HepG2 (cell line): Measurements from ENCODE around the gene PXDC1. TPM values are rescaled to one million over a fixed set of nuclear protein-coding genes. Genes with fewer than 3 reads are reported as not detected.

Source experiments
- ATAC-seq: fragments of 200-7000 bp; cut with Tn5 transposase; 3 replicates; pipeline ENCODE4 v1.9.1; 2020; ENCODE audit warnings: mild to moderate bottlenecking, moderate library complexity
- Bru-seq: library from RNA; stranded (reverse); fragments of 400-500 nt; gene quantifications from one replicate; lab custom pipeline; 2021; lab: Mats Ljungman, UMichigan
- BruChase-seq, 2 experiments: library from RNA; stranded (reverse); fragments of 400-500 nt; gene quantifications; one replicate each; lab custom pipeline; 2021; lab: Mats Ljungman, UMichigan
- BruUV-seq: library from RNA; stranded (reverse); fragments of 400-500 nt; replicated peaks from 2 replicates; lab custom pipeline; 2021; lab: Mats Ljungman, UMichigan
- CTCF ChIA-PET: fragments of 300-600 bp; formaldehyde crosslinking; extraction: SDS; loops from one replicate; lab custom pipeline; 2021; ENCODE audit warnings: low total read pairs, inconsistent platforms, low intra/inter-chr PET ratio; lab: Yijun Ruan, JAX
- POLR2A ChIA-PET: fragments of 350-600 bp; sonication (Branson Sonifier 250); formaldehyde crosslinking; loops from one replicate; lab custom pipeline; 2020; ENCODE audit warnings: antibody characterized with exemption, inconsistent platforms; lab: Yijun Ruan, JAX
- DNase-seq: peaks from one replicate; pipeline ENCODE4 v3.0.0-alpha.2; 2015; ENCODE audit warnings: low spot score
- FAIRE-seq: peaks from 3 replicates; lab custom pipeline; 2011; peaks lifted over from hg19 to GRCh38; lab: Jason Lieb, UNC
- H2AFZ ChIP-seq: one replicate; pipeline ENCODE4 v1.6.1; 2011; ENCODE audit warnings: low read length, inconsistent platforms
- H3K27ac ChIP-seq: fragments of 300-600 bp; 3 replicates; pipeline ENCODE4 v1.8.0; 2011; ENCODE audit warnings: mixed run types, mild to moderate bottlenecking, mixed read lengths, low read length, inconsistent platforms; ENCODE audit not compliant: insufficient read depth; ENCODE audit errors: extremely low read length
- H3K27me3 ChIP-seq, 2 experiments: fragments of 200-600 bp in 1 of 2; 2 replicates in 1 of 2; 3 replicates in 1 of 2; pipeline versions ENCODE4 v1.6.0 to v1.8.0; 2011; ENCODE audit warnings: low read length in 2 of 2, mild to moderate bottlenecking in 2 of 2, moderate library complexity in 2 of 2, inconsistent platforms in 1 of 2; ENCODE audit not compliant: insufficient read depth in 2 of 2, control insufficient read depth in 1 of 2
- H3K36me3 ChIP-seq, 2 experiments: fragments of 200-600 bp in 1 of 2; replicated peaks in 1 of 2; 2 replicates in 1 of 2; 3 replicates in 1 of 2; pipeline versions ENCODE4 v1.5.1 to v1.8.0; 2011; ENCODE audit warnings: low read length in 2 of 2, inconsistent platforms in 1 of 2; ENCODE audit not compliant: insufficient read depth in 2 of 2, control insufficient read depth in 1 of 2
- H3K4me1 ChIP-seq: 2 replicates; pipeline ENCODE4 v1.5.1; 2012; ENCODE audit warnings: low read length, inconsistent platforms; ENCODE audit not compliant: insufficient read depth
- H3K4me2 ChIP-seq: 2 replicates; pipeline ENCODE4 v1.6.0; 2011; ENCODE audit warnings: low read depth, low read length, inconsistent platforms
- H3K4me3 ChIP-seq, 3 experiments: fragments of 200-600 bp in 1 of 3; sonication (generic), shearing (Covaris generic) in 1 of 3; replicated peaks in 1 of 3; 2 replicates each; pipeline ENCODE4 v1.5.1; 2011 to 2016; ENCODE audit warnings: low read length in 3 of 3, inconsistent platforms in 2 of 3, low read depth in 2 of 3, mild to moderate bottlenecking in 2 of 3, control low read depth in 1 of 3, mixed read lengths in 1 of 3; ENCODE audit not compliant: insufficient read depth in 1 of 3
- H3K79me2 ChIP-seq: one replicate; pipeline ENCODE4 v1.6.1; 2011; ENCODE audit warnings: low read length, inconsistent platforms; ENCODE audit not compliant: insufficient read depth
- H3K9ac ChIP-seq: 2 replicates; pipeline ENCODE4 v1.6.0; 2011; ENCODE audit warnings: mild to moderate bottlenecking, low read depth, low read length, inconsistent platforms; ENCODE audit not compliant: insufficient read depth
- H3K9me3 ChIP-seq: 2 replicates; pipeline ENCODE4 v1.5.1; 2012; ENCODE audit warnings: mild to moderate bottlenecking, low read length
- H4K20me1 ChIP-seq: 2 replicates; pipeline ENCODE4 v1.6.0; 2011; ENCODE audit warnings: inconsistent platforms, mild to moderate bottlenecking, low read length, moderate library complexity; ENCODE audit not compliant: insufficient read depth
- GATA4 ChIP-seq: sonication (generic); IDR thresholded peaks from 2 replicates; pipeline ENCODE4 v1.6.1; 2016; ENCODE audit warnings: antibody characterized with exemption, low read depth, borderline replicate concordance
- HBP1 ChIP-seq: IDR thresholded peaks from 2 replicates; pipeline ENCODE4 v1.6.1; 2016; ENCODE audit warnings: low read depth, control low read depth
- MYC ChIP-seq: sonication (generic); formaldehyde crosslinking; IDR thresholded peaks from 2 replicates; pipeline ENCODE4 v1.9.0; 2021; ENCODE audit warnings: missing genetic modification reagents, borderline replicate concordance
- NCOA1 ChIP-seq: sonication (generic); formaldehyde crosslinking; IDR thresholded peaks from 2 replicates; pipeline ENCODE4 v1.9.0; 2021; ENCODE audit warnings: missing genetic modification reagents
- ONECUT2 ChIP-seq: sonication (generic); formaldehyde crosslinking; IDR thresholded peaks from 2 replicates; pipeline ENCODE4 v1.4.0; 2020; ENCODE audit warnings: missing genetic modification reagents
- SIX1 ChIP-seq: sonication (generic); formaldehyde crosslinking; IDR thresholded peaks from 2 replicates; pipeline ENCODE4 v1.4.0; 2020; ENCODE audit warnings: missing genetic modification reagents, borderline replicate concordance
- SMAD9 ChIP-seq: sonication (generic); formaldehyde crosslinking; IDR thresholded peaks from 2 replicates; pipeline ENCODE4 v1.5.1; 2020; ENCODE audit warnings: mild to moderate bottlenecking, missing genetic modification reagents
- SNAI1 ChIP-seq: sonication (generic); formaldehyde crosslinking; IDR thresholded peaks from 2 replicates; pipeline ENCODE4 v1.5.0; 2020; ENCODE audit warnings: mild to moderate bottlenecking, missing genetic modification reagents, borderline replicate concordance
- SRSF4 ChIP-seq: fragments of 200-400 bp; formaldehyde crosslinking; IDR thresholded peaks from one replicate; pipeline ENCODE4 v1.6.1; 2018; ENCODE audit warnings: mild to moderate bottlenecking, low read depth, low read length, moderate library complexity; ENCODE audit not compliant: poor library complexity, severe bottlenecking
- ZBTB44 ChIP-seq: sonication (generic); formaldehyde crosslinking; IDR thresholded peaks from 2 replicates; pipeline ENCODE4 v1.4.0; 2020; ENCODE audit warnings: missing genetic modification reagents
- ZNF572 ChIP-seq: sonication (generic); formaldehyde crosslinking; IDR thresholded peaks from 2 replicates; pipeline ENCODE4 v1.5.1; 2020; ENCODE audit warnings: mild to moderate bottlenecking, missing genetic modification reagents
- ZNF839 ChIP-seq: sonication (generic); formaldehyde crosslinking; IDR thresholded peaks from 2 replicates; pipeline ENCODE4 v1.4.0; 2020; ENCODE audit warnings: missing genetic modification reagents, mild to moderate bottlenecking, borderline replicate concordance
- WGBS: methylation state at CpG from one replicate; pipeline ENCODE4 v1.1.6; 2017; ENCODE audit warnings: low lambda C conversion rate; 5-methylcytosine and 5-hydroxymethylcytosine counted together
- in situ Hi-C: cut with HindIII; loops from 2 replicates; pipeline ENCODE4 v1.10.0; 2017; ENCODE audit warnings: low pct_unique_long_range_greater_than_20kb; ENCODE audit not compliant: extremely low pct_ligation_motif_present
- intact Hi-C: fragments of 100-400 bp; cut with micrococcal nuclease; formaldehyde crosslinking; loops from one replicate; pipeline ENCODE4 v1.10.0; 2022; ENCODE audit not compliant: unreplicated experiment
- long read RNA-seq, 2 experiments: library from RNA in 1 of 2; library from polyadenylated mRNA in 1 of 2; stranded (forward) in 1 of 2; unstranded in 1 of 2; transcript quantifications; one replicate each; pipeline ENCODE4 v2.0.0, GENCODE V29; 2019 to 2022
- polyA minus RNA-seq, 3 experiments: library from RNA; depleted of rRNA, polyadenylated mRNA; stranded (reverse); fragments of >200 nt; gene quantifications; 2 replicates each; pipeline ENCODE4 v1.2.3, GENCODE V29; 2011; ENCODE audit warnings: low replicate concordance in 1 of 3
- polyA plus RNA-seq, 8 experiments: library from polyadenylated mRNA; depleted of rRNA in 3 of 8; stranded (reverse) in 7 of 8; unstranded in 1 of 8; fragments of >200 nt; fragmentation: Illumina TruSeq in 4 of 8; extraction: Trizol in 4 of 8; gene quantifications; 2 replicates each; pipeline versions ENCODE4 v1.2.1 to v1.2.3, GENCODE V29; 2011 to 2016; ENCODE audit warnings: low read depth in 4 of 8, missing spikeins in 1 of 8, mixed read lengths in 1 of 8; ENCODE audit not compliant: insufficient read depth in 1 of 8
- total RNA-seq, 5 experiments: library from RNA; depleted of rRNA; stranded (reverse); fragments of >200 nt; fragmentation: Illumina TruSeq; extraction: Trizol; gene quantifications; 2 replicates each; pipeline ENCODE4 v1.2.3, GENCODE V29; 2016; ENCODE audit warnings: low read depth in 1 of 5
- TF ChIP-seq, protein P1 (sequence below): sonication (generic); formaldehyde crosslinking; IDR thresholded peaks from 2 replicates; pipeline ENCODE4 v1.4.0; 2020; ENCODE audit warnings: mild to moderate bottlenecking, missing genetic modification reagents

The PXDC1 gene, protein sequence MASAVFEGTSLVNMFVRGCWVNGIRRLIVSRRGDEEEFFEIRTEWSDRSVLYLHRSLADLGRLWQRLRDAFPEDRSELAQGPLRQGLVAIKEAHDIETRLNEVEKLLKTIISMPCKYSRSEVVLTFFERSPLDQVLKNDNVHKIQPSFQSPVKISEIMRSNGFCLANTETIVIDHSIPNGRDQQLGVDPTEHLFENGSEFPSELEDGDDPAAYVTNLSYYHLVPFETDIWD
- 28.6 and 32.4 TPM in 2 replicates for total RNA-seq (2016; rRNA removed; fragmentation: Illumina TruSeq; extraction: Trizol)
- total RNA-seq (2016; cell fraction: cytosol; rRNA removed; fragmentation: Illumina TruSeq; extraction: Trizol; ENCODE audit: low read depth) = 21.2 and 24.5 TPM in 2 replicates
- total RNA-seq (2016; cell fraction: insoluble cytoplasmic fraction; rRNA removed; fragmentation: Illumina TruSeq; extraction: Trizol) = 22.4 and 30.7 TPM in 2 replicates
- 51.6 and 61.1 TPM in 2 replicates for total RNA-seq (2016; cell fraction: membrane; rRNA removed; fragmentation: Illumina TruSeq; extraction: Trizol)
- total RNA-seq (2016; cell fraction: nucleus; rRNA removed; fragmentation: Illumina TruSeq; extraction: Trizol) = 21.9 and 23.1 TPM in 2 replicates
- 34.7 and 36.2 TPM in 2 replicates for polyA plus RNA-seq (2011; rRNA removed)
- 22.9 and 28.7 TPM in 2 replicates for polyA plus RNA-seq (2011; cell fraction: cytosol; rRNA removed)
- polyA plus RNA-seq (2011; cell fraction: nucleus; rRNA removed) = 25.6 and 30.8 TPM in 2 replicates
- polyA plus RNA-seq (2012) = 41.2 and 50.7 TPM in 2 replicates
- polyA plus RNA-seq (2016; cell fraction: cytosol; fragmentation: Illumina TruSeq; extraction: Trizol; ENCODE audit: low read depth) = 23.8 and 29.3 TPM in 2 replicates
- polyA plus RNA-seq (2016; cell fraction: insoluble cytoplasmic fraction; fragmentation: Illumina TruSeq; extraction: Trizol; ENCODE audit: low read depth) = 31.8 and 38.3 TPM in 2 replicates
- 53.7 and 59.4 TPM in 2 replicates for polyA plus RNA-seq (2016; cell fraction: membrane; fragmentation: Illumina TruSeq; extraction: Trizol; ENCODE audit: low read depth)
- polyA plus RNA-seq (2016; cell fraction: nucleus; fragmentation: Illumina TruSeq; extraction: Trizol; ENCODE audit: insufficient read depth, low read depth) = 39.1 and 43.2 TPM in 2 replicates
- 3.0 and 49.7 TPM in 2 replicates for polyA minus RNA-seq (2011; rRNA and poly(A)+ RNA removed; ENCODE audit: low replicate concordance)
- 24.8 and 27.3 TPM in 2 replicates for polyA minus RNA-seq (2011; cell fraction: cytosol; rRNA and poly(A)+ RNA removed)
- polyA minus RNA-seq (2011; cell fraction: nucleus; rRNA and poly(A)+ RNA removed) = 11.2 and 12.4 TPM in 2 replicates
- percentile 90 among the genes with signal in this experiment for Bru-seq, nascent RNA
- percentile 80 among the genes with signal in this experiment for BruChase-seq, experiment 1, labeled RNA remaining after a 6-hour chase
- BruChase-seq, experiment 2, labeled RNA remaining after a 2-hour chase = percentile 82 among the genes with signal in this experiment
- long read RNA-seq, experiment 1, partial matches to known transcripts = 2 of 5 reads
- long read RNA-seq, experiment 1, other reads (novel, unspliced or antisense) = 2 of 5 reads
- long read RNA-seq, experiment 2, transcript PXDC1-202 (5 exons, 2,190 nt) = major isoform, 79 of 112 reads
- long read RNA-seq, experiment 2, partial matches to known transcripts = 24 of 112 reads
- long read RNA-seq, experiment 2, other reads (novel, unspliced or antisense) = 9 of 112 reads

- Histone ChIP-seq H3K4me1 (peaks cover 70% of the 10 kb centered on the region), H3K36me3 (peaks cover 4 to 8% of the 10 kb centered on the region in 2 experiments; a peak in 2 of 5 replicates), H3K27ac (peak within 1 kb of the TSS; percentile 78), H3K4me2 (peak within 1 kb of the TSS; percentile 93), H4K20me1 (peaks cover 30% of the 10 kb centered on the region), H3K79me2 (peaks cover 48% of the 10 kb centered on the region), H3K27me3 (no peaks in the 10 kb centered on the region), H3K9me3 (no peaks in the 10 kb centered on the region), H3K9ac (peak within 1 kb of the TSS; percentile 85), H2AFZ (no peak within 1 kb of the TSS), H3K4me3 (peak within 1 kb of the TSS; percentile 71 to 81 (median 76))
- peak; percentile 15 for ATAC-seq
- intact Hi-C loops (loop anchor here (5.0 kb wide), 1 partner anchor 56 kb away; no protein-coding TSS in a partner anchor), in situ Hi-C loops (loop anchor here (5.0 kb wide), 1 partner anchor 36 kb away; no protein-coding TSS in a partner anchor)
- POLR2A ChIA-PET = interaction anchor here (1.0 to 3.3 kb wide), 11 partner anchors 7 to 163 kb away, joined by 3 to 37 read pairs (median 8); no protein-coding TSS in a partner anchor
- BruUV-seq = TSS peak; percentile 8
- no peak for FAIRE-seq
- CTCF ChIA-PET = no interaction called here
- DNase-seq = no peak
- WGBS = 2% methylated on average over 26 of the region's 88 CpGs
- TF ChIP-seq NCOA1 (CRISPR knock-in tag) = 0 out of 2 replicates have a peak, but pooled peaks have one; percentile 31
- TF ChIP-seq SNAI1 (CRISPR knock-in tag) = 0 out of 2 replicates have a peak, but pooled peaks have one; percentile 24
- peak; percentile 67; the same call in 1 of the 2 replicates for TF ChIP-seq ZBTB44 (CRISPR knock-in tag)
- TF ChIP-seq, protein P1, sequence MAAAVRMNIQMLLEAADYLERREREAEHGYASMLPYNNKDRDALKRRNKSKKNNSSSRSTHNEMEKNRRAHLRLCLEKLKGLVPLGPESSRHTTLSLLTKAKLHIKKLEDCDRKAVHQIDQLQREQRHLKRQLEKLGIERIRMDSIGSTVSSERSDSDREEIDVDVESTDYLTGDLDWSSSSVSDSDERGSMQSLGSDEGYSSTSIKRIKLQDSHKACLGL (CRISPR knock-in tag) = 0 out of 2 replicates have a peak, but pooled peaks have one; percentile 2
- TF ChIP-seq ZNF839 (CRISPR knock-in tag) = no peak; the same call in none of the 2 replicates
- 0 out of 2 replicates have a peak, but pooled peaks have one; percentile 6 for TF ChIP-seq MYC (CRISPR knock-in tag)
- peak; percentile 67; the same call in 1 of the 2 replicates for TF ChIP-seq SMAD9
- TF ChIP-seq SRSF4 = no peak
- no peak for TF ChIP-seq ZNF572
- no peak for TF ChIP-seq SIX1
- no peak for TF ChIP-seq ONECUT2 (CRISPR knock-in tag)
- TF ChIP-seq GATA4 = no peak
- no peak for TF ChIP-seq HBP1 (CRISPR knock-in tag)
Measured at GRCh38 chr6:3751077-3751729, at the start of gene PXDC1. Gene PXDC1 (minus strand): TSS chr6:3751713. CDS start chr6:3751531, 182 bp downstream.
